Articular chondrocyte of knee joint (primary cell): ENCODE data around the gene ZNF254. TPM values are rescaled to one million over a fixed set of nuclear protein-coding genes. Genes with fewer than 3 reads are reported as not detected.

Source experiments
- total RNA-seq: library from RNA; depleted of rRNA; stranded (reverse); fragments of >200 nt; gene quantifications from 2 replicates; pipeline ENCODE4 v1.2.3, GENCODE V29; 2012

ZNF254 gene
- total RNA-seq: 20.0 and 21.1 TPM in 2 replicates

DNA sequence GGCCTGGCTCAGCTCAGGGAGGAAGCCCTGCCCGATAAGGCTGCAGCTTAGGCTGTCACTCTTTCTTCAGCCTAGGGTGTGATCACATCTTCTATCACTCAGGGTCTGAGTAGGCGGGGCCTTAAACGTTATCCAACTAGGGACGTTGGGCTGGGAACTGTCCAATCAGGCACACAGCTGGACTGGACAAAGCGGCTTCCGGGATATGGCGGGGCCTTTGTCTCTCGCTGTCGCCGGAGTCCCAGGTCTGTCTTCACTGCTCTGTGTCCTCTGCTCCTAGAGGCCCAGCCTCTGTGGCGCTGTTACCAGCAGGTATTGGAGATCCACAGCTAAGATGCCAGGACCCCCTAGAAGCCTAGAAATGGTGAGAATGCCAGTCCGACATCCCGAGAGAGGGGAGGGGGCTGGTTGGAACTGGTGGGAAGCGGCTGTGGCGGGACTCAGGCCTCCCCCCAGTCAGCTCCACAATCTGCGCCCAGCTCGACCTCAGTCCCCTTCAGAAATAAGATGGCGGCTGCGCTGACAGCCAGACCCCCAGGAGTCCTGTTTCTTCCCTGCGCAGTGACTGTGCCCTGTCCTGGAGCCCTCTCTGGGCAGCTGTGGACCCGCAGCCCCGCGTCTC, at the start of gene ZNF254:
TSS of gene ZNF254 (plus strand) at position 214 of the 622 bp plus-strand sequence. CDS start at position 335, 121 bp downstream.

Other genes with a start within 250 kb of the ZNF254 start
- gene ZNF726, start 172.3 kb upstream of the ZNF254 start, total RNA-seq: 2.8 and 5.1 TPM in 2 replicates